ENCODE measurements around the gene CRACR2B. TPM values are rescaled to one million over a fixed set of nuclear protein-coding genes. Genes with fewer than 3 reads are reported as not detected.
A peak's percentile ranks its signal among the peaks of the same experiment; 100 is the strongest.

The CRACR2B gene
- total RNA-seq, 2 experiments from 2014 or later = 7.7 to 8.1 TPM

DNA sequence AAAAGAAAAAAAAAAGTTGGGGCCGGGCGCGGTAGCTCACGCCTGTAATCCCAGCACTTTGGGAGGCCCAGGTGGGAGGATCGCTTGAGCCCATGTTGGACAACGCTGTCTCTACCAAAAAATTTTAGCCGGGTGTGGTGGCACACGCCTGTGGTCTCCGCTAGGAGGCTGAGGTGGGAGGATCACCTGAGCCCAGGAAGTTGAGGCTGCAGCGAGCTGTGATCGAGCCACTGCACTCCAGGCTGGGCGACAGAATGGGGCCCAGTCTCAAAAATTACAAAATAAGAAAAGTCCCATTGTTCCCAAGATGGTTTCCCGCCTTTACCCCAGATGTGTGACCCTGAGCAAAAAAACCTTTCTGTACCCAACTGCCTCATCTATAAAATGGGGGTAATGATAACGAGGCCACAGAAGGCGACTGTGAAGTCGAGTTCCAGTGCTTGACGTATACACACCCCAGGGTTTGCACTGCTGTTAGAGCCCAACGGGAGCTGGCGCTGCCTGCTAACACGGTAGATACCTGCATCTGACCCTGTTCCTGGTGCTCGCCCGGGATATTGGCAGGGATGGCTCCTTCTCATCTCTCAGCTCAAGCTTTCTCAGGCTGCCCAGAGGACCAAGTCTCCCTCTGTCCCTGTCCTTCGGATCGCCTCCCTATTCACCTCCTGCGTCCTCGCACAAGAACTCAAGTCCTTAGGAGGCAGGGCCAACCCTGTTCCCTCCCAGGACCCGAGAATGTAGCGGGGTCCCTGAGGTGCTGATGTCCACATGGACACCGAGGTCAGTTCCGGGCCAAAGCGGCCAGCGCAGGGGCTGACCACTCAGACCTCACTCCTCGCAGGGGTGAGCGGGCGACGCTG, 19.1 kb upstream of the CRACR2B start:
- ChIA-PET POLR2A (no interaction called here), CTCF (interaction anchor here (0.6 to 2.2 kb wide), 7 partner anchors 8 to 25 kb away, joined by 3 to 12 read pairs (median 6); partner anchors contain the start of gene PNPLA2)
- DNase-seq = peak; percentile 40
- Mint-ChIP-seq H3K9me3 (no peaks in the 10 kb centered on the region), H3K4me1 (peaks cover 46% of the 10 kb centered on the region), H3K27ac (peak overlapping the region; percentile 98), H3K27me3 (no peaks in the 10 kb centered on the region), H3K4me3 (peak overlapping the region; percentile 90), H3K36me3 (ENCODE audit: low read depth) (peaks cover 28% of the 10 kb centered on the region)

DNA sequence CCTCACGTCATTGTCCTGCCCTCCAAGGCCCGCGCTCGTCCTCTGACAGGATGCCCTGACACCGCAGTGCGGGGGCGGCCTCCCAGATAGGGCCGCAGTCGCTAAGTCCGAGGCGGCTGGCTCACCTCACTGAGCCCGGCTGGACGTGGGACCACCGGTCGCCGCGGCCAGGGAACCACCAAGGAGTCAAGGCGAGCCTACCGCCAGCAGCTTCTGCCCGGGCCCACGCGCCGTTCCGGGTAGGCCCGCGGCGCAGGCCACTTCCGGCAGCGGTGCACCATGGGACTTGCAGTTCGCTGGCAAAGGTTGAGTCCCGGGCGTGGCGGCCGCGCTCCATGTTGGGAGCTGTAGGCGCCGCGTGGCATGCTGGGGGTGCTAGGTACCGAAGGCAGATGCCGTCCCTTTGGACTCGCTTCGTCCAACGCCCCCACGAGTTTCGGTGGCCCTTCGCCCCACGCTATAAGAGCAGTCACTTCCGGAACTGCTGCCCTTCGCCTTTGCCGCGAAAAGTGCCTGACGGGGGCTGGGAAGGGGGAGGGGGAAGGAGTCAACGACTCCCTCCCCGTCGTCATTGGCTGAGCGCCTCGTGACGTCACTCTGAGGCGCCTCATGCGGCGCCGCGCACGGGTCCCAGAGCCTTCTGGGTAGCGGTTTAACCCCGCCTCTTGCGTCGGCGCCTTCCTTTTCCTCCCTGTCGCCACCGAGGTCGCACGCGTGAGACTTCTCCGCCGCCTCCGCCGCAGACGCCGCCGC, 18.3 kb upstream of the CRACR2B start, which contains the start of gene RPLP2:
Gene RPLP2 (plus strand): TSS at position 681 of the 753 bp plus-strand sequence. CDS start 268 bp downstream, outside the sequence.
- no peaks in the 10 kb centered on the region for H3K9me3 Mint-ChIP-seq
- POLR2A ChIA-PET = interaction anchor here (0.5 to 0.8 kb wide), 2 partner anchors 10 to 505 kb away, joined by 3 to 4 read pairs; no protein-coding TSS in a partner anchor
- peak within 1 kb of the TSS; percentile 90 for H3K4me3 Mint-ChIP-seq
- peak; percentile 98 for DNase-seq
- CTCF ChIA-PET = interaction anchor here (1.2 to 2.2 kb wide), 4 partner anchors 8 to 23 kb away, joined by 4 to 12 read pairs (median 5); partner anchors contain the start of gene PNPLA2
- peaks cover 46% of the 10 kb centered on the region for H3K4me1 Mint-ChIP-seq
- H3K27ac Mint-ChIP-seq = peak within 1 kb of the TSS; percentile 98
- no peaks in the 10 kb centered on the region for H3K27me3 Mint-ChIP-seq
- peaks cover 26% of the 10 kb centered on the region for H3K36me3 Mint-ChIP-seq (ENCODE audit: low read depth)

DNA sequence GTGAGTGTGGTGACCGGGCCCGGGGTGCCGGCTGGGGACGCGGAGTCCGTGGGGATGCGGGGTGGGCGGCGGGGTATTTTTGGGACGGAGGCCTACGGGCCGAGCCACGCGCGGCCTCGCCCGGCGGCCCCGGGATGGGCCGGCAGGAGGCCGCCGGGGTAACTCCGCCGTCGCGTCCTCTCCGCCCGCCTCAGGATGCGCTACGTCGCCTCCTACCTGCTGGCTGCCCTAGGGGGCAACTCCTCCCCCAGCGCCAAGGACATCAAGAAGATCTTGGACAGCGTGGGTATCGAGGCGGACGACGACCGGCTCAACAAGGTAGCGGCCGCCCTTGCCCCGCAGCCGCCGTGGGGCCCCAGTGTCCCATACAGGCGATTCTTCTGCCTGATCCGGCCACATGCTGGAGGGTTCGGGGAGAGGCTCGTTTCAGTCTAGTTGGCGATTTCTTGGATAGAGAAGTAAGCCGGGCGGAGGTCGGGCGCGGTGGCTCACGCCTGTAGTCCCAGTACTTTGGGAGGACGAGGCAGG, 17.6 kb upstream of the CRACR2B start:
- DNase-seq = no peak
- Mint-ChIP-seq H3K9me3 (no peaks in the 10 kb centered on the region), H3K27ac (peak overlapping the region; percentile 98), H3K4me3 (peak overlapping the region; percentile 90), H3K36me3 (ENCODE audit: low read depth) (peaks cover 26% of the 10 kb centered on the region), H3K27me3 (no peaks in the 10 kb centered on the region), H3K4me1 (peaks cover 46% of the 10 kb centered on the region)
- CTCF ChIA-PET = interaction anchor here (2.0 to 2.2 kb wide), 2 partner anchors 8 to 9 kb away, joined by 6 to 12 read pairs; partner anchors contain the start of gene PNPLA2
- POLR2A ChIA-PET = interaction anchor here (0.8 kb wide), 1 partner anchor 9 kb away, joined by 3 read pairs; no protein-coding TSS in a partner anchor

DNA sequence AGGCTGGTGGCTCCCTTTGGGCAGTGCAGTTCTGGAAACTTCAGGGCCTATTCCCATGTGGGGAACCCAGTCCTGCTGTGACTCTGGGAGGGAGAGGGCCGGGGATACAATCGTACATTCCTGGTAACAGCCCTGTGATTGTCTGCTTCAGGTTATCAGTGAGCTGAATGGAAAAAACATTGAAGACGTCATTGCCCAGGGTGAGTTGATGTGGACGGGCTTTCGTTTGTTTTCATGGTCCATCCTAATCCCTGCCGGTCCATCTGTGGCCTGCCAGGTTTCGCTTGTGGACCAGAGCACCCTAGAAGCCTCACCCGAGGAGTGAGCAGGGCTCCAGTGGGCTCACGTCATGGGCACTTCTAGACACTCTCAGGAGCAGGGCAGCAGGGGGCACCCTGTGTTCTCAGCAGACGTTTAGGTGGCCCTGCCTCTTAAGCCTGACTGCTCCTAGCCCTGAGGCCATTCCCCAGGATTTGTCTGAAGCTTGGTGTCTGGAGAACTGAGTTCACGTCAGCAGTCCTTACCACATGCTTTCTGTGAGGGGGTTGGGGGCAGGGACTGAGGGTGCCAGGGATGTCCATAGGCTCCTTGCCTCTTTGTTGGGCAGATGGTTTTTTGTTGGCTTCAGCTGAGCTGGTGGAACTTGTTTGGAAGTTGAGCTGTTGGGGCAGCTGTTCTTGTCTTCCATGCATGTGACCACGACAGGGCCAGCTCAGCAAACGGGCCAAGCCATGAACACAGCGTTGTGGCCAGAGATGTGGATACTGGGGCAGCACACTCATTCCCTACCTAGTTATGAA, 16.1 kb upstream of the CRACR2B start:
- Mint-ChIP-seq H3K4me1 (peaks cover 40% of the 10 kb centered on the region), H3K27ac (peak overlapping the region; percentile 87), H3K27me3 (no peaks in the 10 kb centered on the region), H3K9me3 (no peaks in the 10 kb centered on the region), H3K36me3 (ENCODE audit: low read depth) (peaks cover 26% of the 10 kb centered on the region), H3K4me3 (peak overlapping the region; percentile 90)
- DNase-seq = no peak
- ChIA-PET CTCF (interaction anchor here (1.0 to 1.1 kb wide), 2 partner anchors 22 to 34 kb away, joined by 3 read pairs; no protein-coding TSS in a partner anchor), POLR2A (no interaction called here)

DNA sequence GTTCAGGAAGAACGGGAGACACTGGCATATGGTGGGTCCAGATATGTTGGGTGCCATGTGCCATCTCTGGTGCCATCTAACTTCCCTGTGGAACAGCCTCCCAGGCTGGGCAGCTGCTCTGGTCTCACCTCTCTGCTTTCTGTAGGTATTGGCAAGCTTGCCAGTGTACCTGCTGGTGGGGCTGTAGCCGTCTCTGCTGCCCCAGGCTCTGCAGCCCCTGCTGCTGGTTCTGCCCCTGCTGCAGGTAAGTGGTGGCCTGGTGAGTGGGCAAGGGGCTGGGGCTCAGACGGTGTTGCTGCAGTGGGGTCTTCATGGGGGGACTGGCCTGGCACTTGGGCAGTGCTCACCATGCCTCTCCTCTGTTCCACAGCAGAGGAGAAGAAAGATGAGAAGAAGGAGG, 15.3 kb upstream of the CRACR2B start:
- Mint-ChIP-seq H3K9me3 (no peaks in the 10 kb centered on the region), H3K27me3 (no peaks in the 10 kb centered on the region), H3K27ac (no peak overlapping the region), H3K4me1 (peaks cover 40% of the 10 kb centered on the region), H3K36me3 (ENCODE audit: low read depth) (peaks cover 26% of the 10 kb centered on the region), H3K4me3 (no peak overlapping the region)
- ChIA-PET POLR2A (no interaction called here), CTCF (interaction anchor here (1.0 kb wide), 1 partner anchor 22 kb away, joined by 3 read pairs; no protein-coding TSS in a partner anchor)
- no peak for DNase-seq

DNA sequence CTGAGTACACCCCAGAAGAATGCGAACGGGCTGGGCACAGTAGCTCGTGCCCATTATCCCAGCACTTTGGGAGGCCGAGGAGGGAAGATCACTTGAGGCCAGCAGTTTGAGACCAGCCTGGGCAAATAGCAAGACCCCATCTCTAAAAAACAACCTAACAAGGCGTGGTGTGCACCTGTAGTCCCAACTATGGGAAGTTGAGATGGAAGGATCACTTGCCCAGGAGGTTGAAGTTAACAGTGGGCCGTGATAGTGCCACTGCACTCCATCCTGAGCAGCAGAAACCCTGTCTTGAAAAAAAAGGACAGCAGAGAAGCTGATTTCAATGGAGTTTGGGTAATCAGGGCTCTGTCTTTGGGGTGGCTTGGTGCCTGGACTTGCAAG, 14.7 kb upstream of the CRACR2B start:
- CTCF ChIA-PET = no interaction called here
- Mint-ChIP-seq H3K4me1 (peaks cover 35% of the 10 kb centered on the region), H3K9me3 (no peaks in the 10 kb centered on the region), H3K36me3 (ENCODE audit: low read depth) (peaks cover 23% of the 10 kb centered on the region), H3K27ac (no peak overlapping the region), H3K27me3 (no peaks in the 10 kb centered on the region), H3K4me3 (no peak overlapping the region)
- no peak for DNase-seq
- POLR2A ChIA-PET = no interaction called here

DNA sequence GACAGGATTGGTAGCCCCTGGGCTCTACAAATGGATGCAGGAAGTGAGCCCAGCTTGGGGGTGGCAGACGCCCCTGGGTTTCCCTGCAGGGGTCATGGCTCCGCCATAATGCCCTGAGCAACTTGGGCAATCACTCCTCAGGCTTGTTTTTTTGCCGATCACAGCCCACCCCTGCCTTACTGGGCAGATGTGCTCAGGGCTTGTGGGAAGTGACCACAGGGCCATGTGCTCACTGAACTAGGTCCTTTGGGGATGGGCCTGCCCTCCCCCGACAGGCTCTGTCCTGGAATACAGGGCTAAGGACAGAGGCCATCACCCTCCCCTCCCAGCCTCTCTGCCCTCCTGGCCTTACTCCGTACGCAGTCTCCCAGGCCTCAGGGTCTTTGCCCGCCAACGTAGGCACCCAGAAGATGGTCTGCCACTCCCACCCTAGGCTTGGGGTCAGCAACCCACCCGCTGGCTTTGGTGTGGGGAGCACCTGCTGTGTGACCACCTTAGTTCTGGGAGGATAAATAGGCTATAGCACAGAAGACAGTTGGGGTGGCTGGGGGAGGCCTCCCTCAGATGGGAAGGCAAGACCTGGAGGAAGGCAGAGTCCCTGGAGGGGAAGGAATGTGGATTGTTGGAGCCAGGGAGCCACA, 14.1 kb upstream of the CRACR2B start:
- Mint-ChIP-seq H3K4me1 (peaks cover 31% of the 10 kb centered on the region), H3K9me3 (no peaks in the 10 kb centered on the region), H3K4me3 (no peak overlapping the region), H3K36me3 (ENCODE audit: low read depth) (peaks cover 23% of the 10 kb centered on the region), H3K27me3 (no peaks in the 10 kb centered on the region), H3K27ac (no peak overlapping the region)
- POLR2A ChIA-PET = no interaction called here
- CTCF ChIA-PET = interaction anchor here (1.2 kb wide), 1 partner anchor 15 kb away, joined by 3 read pairs; no protein-coding TSS in a partner anchor
- DNase-seq = no peak

DNA sequence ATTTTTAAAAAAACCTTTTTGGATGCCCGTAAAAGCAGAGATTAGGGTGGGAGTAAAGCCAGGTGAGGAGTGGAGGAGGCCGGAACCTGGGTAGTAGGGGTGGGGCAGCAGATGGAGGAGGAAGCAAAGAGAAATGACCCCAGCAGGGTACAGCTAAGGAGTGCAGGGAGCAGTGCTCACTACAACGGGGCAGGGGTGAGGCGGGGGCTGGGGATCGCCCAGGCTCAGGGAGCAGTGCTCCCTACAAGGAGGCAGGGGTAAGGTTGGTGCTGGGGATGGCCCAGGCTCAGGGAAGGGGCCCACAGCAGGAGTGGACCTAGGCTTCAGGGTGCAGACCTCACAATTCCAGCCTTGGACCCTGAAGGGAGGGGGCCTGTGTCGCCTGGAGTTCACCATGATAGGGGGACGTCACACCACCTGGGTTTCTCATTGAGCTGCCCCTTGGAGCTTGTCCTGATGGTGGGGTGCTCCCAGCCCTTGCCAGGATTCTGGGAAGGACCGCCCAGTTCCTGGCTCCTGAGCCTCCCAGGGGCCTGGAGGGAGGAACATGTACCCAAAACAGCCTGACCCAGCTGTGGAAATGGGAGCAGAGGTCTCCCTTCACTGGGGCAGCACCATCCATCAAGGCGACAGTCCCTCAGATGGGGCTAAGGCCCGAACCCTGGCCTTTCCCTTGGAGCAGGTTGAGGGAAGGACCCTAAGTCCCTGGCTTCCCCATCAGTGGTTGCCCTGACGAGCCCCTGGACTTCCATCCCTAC, 11.9 kb upstream of the CRACR2B start:
- no peaks in the 10 kb centered on the region for H3K9me3 Mint-ChIP-seq
- H3K36me3 Mint-ChIP-seq (ENCODE audit: low read depth) = peaks cover 19% of the 10 kb centered on the region
- H3K4me3 Mint-ChIP-seq = no peak overlapping the region
- ChIA-PET POLR2A (no interaction called here), CTCF (no interaction called here)
- no peak overlapping the region for H3K27ac Mint-ChIP-seq
- no peak for DNase-seq
- H3K4me1 Mint-ChIP-seq = peaks cover 33% of the 10 kb centered on the region
- no peaks in the 10 kb centered on the region for H3K27me3 Mint-ChIP-seq

DNA sequence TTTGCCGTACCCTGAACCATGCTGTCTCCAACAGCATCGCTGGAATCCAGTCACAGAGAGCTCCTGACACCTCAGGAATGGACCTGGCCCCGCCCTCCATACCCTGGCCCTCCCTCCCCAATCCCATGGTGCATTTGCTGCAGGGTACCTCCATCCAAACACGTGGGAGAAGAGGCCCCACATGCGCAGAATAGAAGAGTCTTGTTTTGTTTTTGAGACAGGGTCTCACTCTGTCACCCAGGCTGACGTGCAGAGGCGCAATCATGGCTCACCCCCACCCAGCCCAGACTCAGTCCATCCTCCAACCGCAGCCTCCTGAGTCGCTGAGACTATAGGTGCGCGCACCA, 11.3 kb upstream of the CRACR2B start:
- Mint-ChIP-seq H3K4me1 (peaks cover 31% of the 10 kb centered on the region), H3K4me3 (no peak overlapping the region), H3K27ac (no peak overlapping the region), H3K9me3 (no peaks in the 10 kb centered on the region), H3K36me3 (ENCODE audit: low read depth) (peaks cover 13% of the 10 kb centered on the region), H3K27me3 (no peaks in the 10 kb centered on the region)
- ChIA-PET POLR2A (no interaction called here), CTCF (no interaction called here)
- no peak for DNase-seq

DNA sequence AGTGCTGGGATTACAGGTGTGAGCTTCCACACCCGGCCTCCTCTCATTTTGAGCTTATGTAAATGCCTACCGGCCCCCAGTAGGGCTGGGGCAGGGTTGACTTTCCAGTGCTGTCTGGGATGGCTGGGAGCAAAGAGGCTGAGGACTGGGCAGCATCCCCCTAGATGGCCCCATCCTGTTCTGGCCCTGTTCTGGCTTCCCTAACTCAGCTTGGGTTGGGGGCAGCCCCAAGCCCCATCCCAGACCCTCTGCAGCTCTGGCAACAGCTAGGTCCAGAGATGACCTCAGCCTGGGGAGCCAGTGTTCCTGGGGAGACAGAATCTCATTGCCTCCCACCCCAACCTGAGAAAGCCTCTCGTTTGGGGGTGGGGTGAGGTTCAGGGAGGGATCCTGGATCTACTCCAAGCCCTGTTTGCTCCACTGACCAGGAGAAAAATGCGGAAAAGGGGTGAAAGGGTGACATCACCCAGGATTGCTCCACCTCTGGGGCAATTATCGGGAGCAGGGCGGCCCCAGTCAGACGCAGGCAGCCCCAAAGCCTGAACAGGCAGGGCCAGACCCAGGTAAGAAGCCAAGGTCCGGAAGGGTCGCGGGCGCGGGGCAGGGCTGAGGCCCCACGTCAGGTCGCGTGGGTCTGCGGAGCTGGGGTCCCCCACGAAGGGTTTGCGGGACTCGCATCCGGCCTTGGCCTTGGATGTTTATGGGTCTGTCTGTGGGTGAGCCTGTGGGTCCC, 9.2 kb upstream of the CRACR2B start, which contains the start of gene PNPLA2:
Gene PNPLA2 (plus strand): TSS at position 519 of the 733 bp plus-strand sequence. CDS start 805 bp downstream, outside the sequence.
- Mint-ChIP-seq H3K9me3 (no peaks in the 10 kb centered on the region), H3K27ac (peak within 1 kb of the TSS; percentile 92), H3K4me3 (peak within 1 kb of the TSS; percentile 84), H3K4me1 (peaks cover 23% of the 10 kb centered on the region), H3K27me3 (no peaks in the 10 kb centered on the region), H3K36me3 (ENCODE audit: low read depth) (peaks cover 3% of the 10 kb centered on the region)
- ChIA-PET POLR2A (interaction anchor here (1.1 kb wide), 1 partner anchor 9 kb away, joined by 3 read pairs; the partner anchor contains the start of gene RPLP2), CTCF (interaction anchor here (0.7 to 2.1 kb wide), 11 partner anchors 10 to 412 kb away, joined by 3 to 12 read pairs (median 5); partner anchors contain the start of genes CEND1, PIDD1 and RPLP2)
- no peak for DNase-seq
